Psoas muscle (tissue), 8 donors: ENCODE results near the gene THADA. TPM values are rescaled to one million over a fixed set of nuclear protein-coding genes. Genes with fewer than 3 reads are reported as not detected.

ENCODE experiments used
- ATAC-seq, 4 donors: fragments of 200-7000 bp; cut with Tn5 transposase; one replicate each; pipeline ENCODE4 v1.9.1; 2020; ENCODE audit warnings: moderate library complexity in 3 of 4, mild to moderate bottlenecking in 2 of 4
- DNase-seq, 2 donors: peaks; one replicate each; pipeline ENCODE4 v3.0.0-alpha.2; 2020
- H3K27ac ChIP-seq: fragments of 200-600 bp; one replicate; pipeline ENCODE4 v1.8.0; 2022
- H3K27me3 ChIP-seq, 3 donors: fragments of 200-600 bp in 1 of 3; one replicate each; pipeline versions ENCODE4 v1.6.1 to v1.8.0; 2013 to 2022; ENCODE audit warnings: low read length in 2 of 3, mild to moderate bottlenecking in 2 of 3, moderate library complexity in 1 of 3; ENCODE audit not compliant: insufficient read depth in 3 of 3
- H3K36me3 ChIP-seq, 2 donors: fragments of 200-600 bp in 1 of 2; one replicate each; pipeline versions ENCODE4 v1.6.1 to v1.8.0; 2013 to 2022; ENCODE audit warnings: low read depth in 1 of 2, mild to moderate bottlenecking in 1 of 2, moderate library complexity in 1 of 2; ENCODE audit not compliant: insufficient read depth in 1 of 2
- H3K4me1 ChIP-seq: fragments of 200-600 bp; one replicate; pipeline ENCODE4 v1.8.0; 2022
- H3K4me3 ChIP-seq: fragments of 200-600 bp; one replicate; pipeline ENCODE4 v1.8.0; 2022; ENCODE audit warnings: mild to moderate bottlenecking
- H3K9me3 ChIP-seq: fragments of 200-600 bp; one replicate; pipeline ENCODE4 v1.8.0; 2022
- CTCF ChIP-seq: fragments of 200-600 bp; IDR thresholded peaks from one replicate; pipeline ENCODE4 v1.8.0; 2022; ENCODE audit warnings: antibody characterized with exemption
- WGBS, 3 donors: extraction: QIAGEN DNeasy Blood & Tissue Kit; methylation state at CpG; one replicate each; pipeline versions ENCODE4 v1.1.6 to v1.1.7; 2013; 5-methylcytosine and 5-hydroxymethylcytosine counted together
- intact Hi-C, 2 donors: fragments of 100-400 bp; cut with DNase I; formaldehyde crosslinking; loops; one replicate each; pipeline versions ENCODE4 v1.11.0 to v1.14.2; 2022
- polyA plus RNA-seq, 3 donors: library from polyadenylated mRNA; stranded (reverse); fragments of 200-250 nt; gene quantifications; one replicate each; pipeline ENCODE4 v1.2.3, GENCODE V29; 2013
- total RNA-seq, 4 donors: library from RNA; stranded (reverse); fragmentation: NEBNext Ultra II Directional in 2 of 4; extraction: Animal tissue kit (Norgen Biotek cat#: 25700) in 2 of 4; gene quantifications; one replicate each; pipeline versions ENCODE4 v1.2.1 to v1.2.4, GENCODE V29; 2021 to 2023
- donor health status: healthy with polysubstance abuse.
- donor health status: DM: no; HTN: no; CAD: no; lungs with moderate emphysema.
- donor health status: Bipolar disorder and iron deficiency.
- donor health status: healthy.
- donor health status: DM: yes; HTN: yes; CAD: no.
- donor health status: DM: no; HTN: no; CAD: no.
- donor health status: DM: no; HTN: no; CAD: no.
- donor health status: DM: yes; HTN: yes; CAD: no.

THADA gene
- total and polyA plus RNA-seq, 7 donors = 8.1 to 17.4 (median 11.6) TPM

DNA sequence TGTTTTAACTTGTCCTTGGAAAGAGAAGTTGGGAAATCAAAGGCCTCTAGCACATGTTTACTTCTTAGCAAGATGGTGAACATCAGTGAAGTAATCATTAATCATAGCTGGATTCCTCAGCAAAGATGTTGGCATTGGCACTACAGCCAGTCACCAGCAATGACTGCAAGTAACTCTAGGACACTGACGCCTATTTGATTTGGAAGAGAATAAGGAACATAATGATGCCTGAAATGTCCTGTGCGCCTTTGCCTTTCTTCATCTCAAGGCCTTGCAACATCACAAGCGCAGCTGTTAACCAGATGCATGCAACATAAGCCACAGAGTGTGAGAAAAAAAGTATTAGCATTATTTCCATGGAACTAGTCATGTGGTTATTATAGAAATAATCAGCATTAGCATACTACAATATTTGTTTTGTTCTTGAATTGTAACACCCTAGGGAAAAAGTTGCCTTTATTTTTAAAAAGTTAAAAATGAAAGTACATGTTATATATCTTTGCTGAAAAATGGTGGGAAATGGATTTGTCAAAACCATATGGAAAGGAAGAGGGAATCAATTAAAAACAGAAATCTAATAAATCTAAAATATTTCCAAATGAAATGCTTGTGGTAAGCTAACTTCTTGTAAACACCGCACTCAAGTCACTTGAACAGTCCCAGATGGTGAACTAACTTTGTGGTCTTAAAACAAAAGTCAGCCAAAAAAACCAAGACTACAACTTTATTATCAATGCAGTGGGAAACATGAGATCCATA is 55.6 kb downstream of the THADA start:
- intact Hi-C loops = loop anchor here in 1 of 2 donors (2.0 kb wide), 1 partner anchor 711 kb away; no protein-coding TSS in a partner anchor
- peak overlapping the region; percentile 71 for H3K27ac ChIP-seq
- no peaks in the 10 kb centered on the region for H3K27me3 ChIP-seq
- 45 to 54% (median 47%) methylated on average over 4 of the region's 4 CpGs for WGBS, 3 donors
- ATAC-seq = peak; percentile 91 to 98 (median 97)
- peaks cover 9% of the 10 kb centered on the region for H3K4me1 ChIP-seq
- no peaks in the 10 kb centered on the region for H3K9me3 ChIP-seq
- H3K4me3 ChIP-seq = no peak overlapping the region
- no peak for TF ChIP-seq CTCF
- H3K36me3 ChIP-seq = peaks cover 0 to 5% of the 10 kb centered on the region in 2 donors
- DNase-seq = peak; percentile 66 to 77

DNA sequence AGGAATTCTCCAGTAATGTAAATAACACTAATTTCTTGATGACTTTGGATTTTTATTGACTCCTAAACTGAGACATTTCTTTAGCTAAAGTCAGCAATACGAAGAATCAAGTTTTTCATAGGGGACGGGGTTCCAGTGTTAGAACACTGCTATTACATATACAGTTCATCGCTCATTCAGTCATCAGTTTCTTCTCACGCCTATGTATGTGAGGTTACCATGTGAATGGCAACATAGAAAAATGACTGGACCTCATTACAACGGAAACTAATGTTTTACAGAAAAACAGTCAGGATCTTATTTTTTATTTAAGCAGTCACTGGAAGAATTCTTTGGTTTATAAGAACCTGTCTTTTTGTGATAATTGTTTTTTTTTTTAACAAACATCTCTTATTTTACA is 56.4 kb downstream of the THADA start:
- Histone ChIP-seq H3K36me3 (peaks cover 0 to 5% of the 10 kb centered on the region in 2 donors), H3K4me1 (peaks cover 9% of the 10 kb centered on the region), H3K4me3 (no peak overlapping the region), H3K9me3 (no peaks in the 10 kb centered on the region), H3K27me3 (no peaks in the 10 kb centered on the region), H3K27ac (peak overlapping the region; percentile 71)
- DNase-seq (no peak), ATAC-seq (no peak)
- intact Hi-C loops = no loop called here
- TF ChIP-seq CTCF = no peak
- 95 to 97% (median 97%) methylated on average over 5 of the region's 5 CpGs for WGBS, 3 donors

DNA sequence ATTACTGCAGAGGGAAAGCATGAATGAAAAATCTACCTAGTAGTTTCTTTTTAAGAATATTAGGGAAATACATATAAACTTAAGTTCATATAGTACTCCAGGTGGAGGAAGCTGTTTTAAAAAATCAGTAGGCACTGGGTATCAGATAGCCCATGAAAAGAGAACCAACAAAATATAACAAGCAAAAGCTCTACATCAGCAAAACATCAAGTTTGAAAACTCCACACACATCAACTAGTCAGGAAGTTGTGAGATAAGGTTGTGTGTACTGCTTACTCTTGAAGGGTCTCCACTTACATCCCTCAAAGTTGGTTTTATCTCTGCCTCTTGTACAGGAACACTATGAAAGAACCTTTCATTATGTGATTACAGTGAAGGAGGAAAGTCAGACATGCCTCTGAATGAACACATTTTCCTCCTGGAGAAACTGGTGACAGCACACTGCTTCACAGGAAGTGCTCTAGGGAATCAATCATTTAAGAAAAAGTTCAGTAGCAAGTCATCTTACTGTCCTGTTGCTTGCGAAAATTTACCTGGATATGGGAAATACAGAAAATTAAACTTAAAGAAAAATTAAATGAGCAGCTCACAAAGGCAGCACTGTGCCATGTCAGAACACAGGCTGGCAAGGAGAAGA is 57.7 kb downstream of the THADA start:
- DNase-seq = no peak
- H3K9me3 ChIP-seq = no peaks in the 10 kb centered on the region
- intact Hi-C loops = no loop called here
- H3K4me1 ChIP-seq = peaks cover 9% of the 10 kb centered on the region
- WGBS, 3 donors = 90 to 93% (median 92%) methylated on average over 1 of the region's 1 CpG
- H3K4me3 ChIP-seq = no peak overlapping the region
- H3K27me3 ChIP-seq = no peaks in the 10 kb centered on the region
- H3K27ac ChIP-seq = no peak overlapping the region
- TF ChIP-seq CTCF = no peak
- no peak for ATAC-seq
- H3K36me3 ChIP-seq = peaks cover 0 to 5% of the 10 kb centered on the region in 2 donors

GRCh38 chr2:43537137-43537536 is 58.7 kb downstream of the THADA start:
- ATAC-seq (no peak), DNase-seq (no peak)
- peaks cover 9% of the 10 kb centered on the region for H3K4me1 ChIP-seq
- H3K27me3 ChIP-seq = no peaks in the 10 kb centered on the region
- H3K36me3 ChIP-seq = peaks cover 0 to 5% of the 10 kb centered on the region in 2 donors
- 91 to 93% (median 91%) methylated on average over 2 of the region's 2 CpGs for WGBS, 3 donors
- intact Hi-C loops = no loop called here
- H3K9me3 ChIP-seq = no peaks in the 10 kb centered on the region
- H3K4me3 ChIP-seq = no peak overlapping the region
- no peak for TF ChIP-seq CTCF
- no peak overlapping the region for H3K27ac ChIP-seq
